NK-92 (cell line): Measurements from ENCODE around the gene EVA1B.

Experiments used
- DNase-seq: peaks from one replicate; lab custom pipeline; 2025; ENCODE audit not compliant: unreplicated experiment; lab: John Stamatoyannopoulos, UW

Gene EVA1B, protein sequence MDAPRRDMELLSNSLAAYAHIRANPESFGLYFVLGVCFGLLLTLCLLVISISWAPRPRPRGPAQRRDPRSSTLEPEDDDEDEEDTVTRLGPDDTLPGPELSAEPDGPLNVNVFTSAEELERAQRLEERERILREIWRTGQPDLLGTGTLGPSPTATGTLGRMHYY

DNA sequence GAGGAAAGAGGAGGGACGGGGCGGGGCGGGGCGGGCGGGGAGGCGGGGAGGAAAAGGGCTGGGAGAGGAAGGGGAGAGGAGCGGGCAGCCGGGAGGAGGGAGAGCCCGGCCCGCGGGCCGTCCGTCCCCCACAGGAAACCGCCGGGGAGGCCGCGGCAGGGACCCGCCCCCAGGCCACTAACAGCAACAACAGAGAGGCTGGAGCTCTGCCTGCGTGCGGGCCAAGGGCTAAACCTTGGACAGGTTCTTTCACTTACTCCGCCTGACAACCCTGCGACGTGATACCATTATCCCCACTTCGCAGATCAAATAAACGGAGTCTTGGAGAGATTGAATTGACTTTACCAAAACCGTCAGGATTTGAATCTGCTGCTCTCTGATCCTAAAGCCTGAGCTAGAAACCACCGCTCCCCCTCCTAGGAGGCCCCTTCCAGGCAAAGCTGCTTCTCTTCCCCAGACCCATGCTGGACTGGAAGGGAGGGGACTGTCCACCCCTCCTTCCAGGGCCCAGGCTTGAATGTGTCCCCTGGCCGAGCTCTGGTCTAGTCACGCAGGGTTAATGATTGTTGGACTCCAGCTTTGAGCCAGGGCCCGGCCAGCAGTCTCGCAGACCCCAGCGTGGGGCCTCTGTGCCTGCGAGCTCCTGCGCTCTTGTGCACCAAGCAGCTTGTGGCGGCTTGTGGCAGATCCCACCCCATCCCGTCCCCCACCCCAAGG is at the start of gene EVA1B:
TSS of gene EVA1B (minus strand) at position 10 of the 717 bp plus-strand sequence. CDS start 608 bp downstream, outside the sequence.
- no peak for DNase-seq

DNA sequence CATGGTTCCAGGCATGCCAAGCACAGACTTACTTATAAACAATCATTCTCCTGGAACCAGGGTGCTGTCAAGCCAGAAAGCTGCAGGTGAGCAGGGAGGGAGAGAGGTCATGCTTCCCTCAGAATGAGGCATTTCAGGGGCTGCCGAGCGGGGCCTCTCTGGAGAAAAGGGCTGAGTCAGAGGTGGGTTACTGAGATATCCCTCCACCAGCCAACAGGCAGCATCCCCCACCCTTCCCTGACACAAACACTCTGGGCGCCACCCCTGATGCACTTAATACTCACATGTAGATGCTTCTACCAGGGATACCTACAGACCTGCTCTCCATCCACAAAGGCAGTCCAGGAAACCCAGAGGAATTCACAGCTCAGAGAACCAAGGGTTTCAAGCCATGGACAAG is 49.2 kb upstream of the EVA1B start:
- no peak for DNase-seq

DNA sequence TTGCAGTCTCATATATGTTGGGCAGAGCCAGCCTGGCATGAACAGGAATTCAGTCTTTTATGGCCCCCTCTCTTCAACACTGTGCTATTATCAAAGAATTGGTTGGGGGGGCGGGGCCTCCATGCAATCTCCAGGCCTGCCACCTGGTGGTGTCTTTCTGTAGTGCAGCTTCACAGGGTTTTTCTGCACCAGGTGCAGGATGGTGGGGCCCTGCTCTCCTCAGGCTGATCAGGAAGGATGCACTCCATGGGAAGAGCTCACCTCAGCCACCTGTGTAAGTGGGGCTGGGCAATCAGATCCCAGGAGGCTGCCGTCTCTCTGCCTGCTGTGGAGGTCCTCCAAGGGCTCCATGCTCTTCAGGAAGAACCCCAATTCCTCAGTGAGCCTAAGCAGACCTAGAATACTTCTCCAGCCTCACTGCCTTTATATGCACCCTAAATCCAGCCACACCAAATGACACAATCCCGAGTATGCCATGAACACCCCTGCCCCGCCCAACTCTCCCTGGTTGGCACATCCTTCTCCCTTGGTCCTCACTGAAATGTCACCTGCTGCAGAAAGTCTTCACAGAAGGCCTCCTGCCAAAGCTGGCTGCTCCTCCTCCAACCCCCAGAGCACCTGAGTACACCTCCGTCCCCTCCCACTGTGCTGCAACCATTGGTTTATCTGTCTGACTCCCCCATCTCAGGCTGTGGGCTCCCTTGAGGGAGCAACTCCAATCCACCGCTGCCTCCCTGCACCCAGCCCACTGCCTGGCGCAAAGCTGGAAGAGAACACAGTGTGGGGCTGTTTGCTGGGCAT is 45.8 kb upstream of the EVA1B start:
- DNase-seq = no peak

DNA sequence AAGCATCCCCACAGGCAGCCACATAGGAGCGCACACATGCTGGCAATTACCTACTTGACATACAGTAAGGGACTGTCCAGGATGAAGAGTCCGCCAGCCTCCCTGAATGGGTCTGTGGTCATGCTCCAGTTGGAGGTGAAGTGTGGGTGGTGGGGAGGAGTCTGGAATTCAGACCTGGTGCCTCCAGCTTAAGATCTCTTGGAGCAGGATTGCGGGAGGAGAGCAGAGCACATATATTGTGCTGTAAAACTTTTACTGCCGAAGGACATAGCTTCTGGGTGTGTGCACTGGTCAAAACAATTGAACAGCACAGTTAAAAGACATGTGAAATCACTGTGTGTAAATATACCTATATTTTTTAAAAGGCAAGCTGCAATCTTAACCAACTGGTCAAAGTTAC is 44.4 kb upstream of the EVA1B start:
- no peak for DNase-seq

DNA sequence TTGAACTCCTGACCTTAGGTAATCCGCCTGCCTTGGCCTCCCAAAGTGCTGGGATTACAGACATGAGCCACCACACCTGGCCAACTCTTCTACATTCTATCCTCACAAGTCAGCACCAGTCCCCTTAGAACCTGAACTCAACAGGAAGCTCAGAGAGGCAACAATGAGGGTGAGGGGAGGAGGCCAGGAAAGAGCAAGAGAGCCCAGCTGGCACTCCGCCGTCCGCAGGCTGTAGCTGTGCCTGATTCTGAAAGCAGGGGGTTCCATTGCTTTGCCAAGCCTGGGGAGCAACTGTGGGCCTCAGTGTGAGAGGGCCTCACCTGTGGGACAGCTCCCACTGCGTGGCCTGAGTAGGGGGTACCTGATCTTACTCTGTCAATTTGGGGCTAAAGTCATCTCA is 43.6 kb upstream of the EVA1B start:
- DNase-seq = no peak

DNA sequence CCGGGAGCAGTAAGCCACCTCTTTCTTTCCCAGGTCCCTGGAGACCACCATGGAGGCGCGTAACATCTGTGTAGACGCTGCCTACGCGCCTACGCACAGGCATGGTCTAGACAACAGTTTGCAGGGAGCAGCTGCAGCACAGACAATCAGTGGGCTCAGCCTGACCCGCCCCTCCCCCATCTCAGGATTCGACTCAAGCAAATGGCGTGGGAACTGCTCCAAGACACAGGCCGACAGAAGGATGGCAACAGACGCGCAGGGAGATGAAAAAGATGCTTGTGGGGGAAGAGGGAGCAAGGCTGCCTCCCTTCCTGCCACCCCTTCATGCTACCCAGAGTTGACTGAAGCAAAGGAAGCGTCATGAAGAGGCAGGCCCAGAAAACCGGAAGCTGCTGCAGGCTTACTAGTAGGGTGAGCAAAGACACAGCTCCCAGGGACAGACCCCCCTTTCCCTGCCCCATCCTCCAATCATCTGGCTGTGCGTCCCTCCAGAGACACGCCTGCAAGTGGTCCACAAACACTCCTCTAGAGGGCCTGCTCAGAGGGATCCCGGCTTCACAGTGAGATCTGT is 42.7 kb upstream of the EVA1B start:
- no peak for DNase-seq

DNA sequence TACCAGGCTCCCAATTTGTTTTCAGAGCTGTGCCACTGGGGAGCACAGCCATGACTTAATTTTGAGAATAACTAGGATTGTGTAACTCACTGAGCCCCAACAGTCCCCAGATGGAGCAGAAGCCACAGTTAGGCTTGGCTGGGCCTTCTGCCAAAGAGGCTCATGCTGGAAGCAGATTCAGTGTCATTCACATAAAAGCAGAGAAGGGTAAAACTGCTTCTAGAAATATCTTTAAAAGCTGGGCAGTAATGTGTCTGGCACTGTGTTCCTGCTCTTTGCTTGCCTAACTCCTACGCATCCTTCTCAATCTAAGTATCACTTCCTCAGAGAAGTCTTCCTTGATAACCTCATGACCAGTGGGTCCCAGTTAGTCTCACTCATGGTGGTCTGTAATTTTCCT is 41.9 kb upstream of the EVA1B start:
- no peak for DNase-seq

DNA sequence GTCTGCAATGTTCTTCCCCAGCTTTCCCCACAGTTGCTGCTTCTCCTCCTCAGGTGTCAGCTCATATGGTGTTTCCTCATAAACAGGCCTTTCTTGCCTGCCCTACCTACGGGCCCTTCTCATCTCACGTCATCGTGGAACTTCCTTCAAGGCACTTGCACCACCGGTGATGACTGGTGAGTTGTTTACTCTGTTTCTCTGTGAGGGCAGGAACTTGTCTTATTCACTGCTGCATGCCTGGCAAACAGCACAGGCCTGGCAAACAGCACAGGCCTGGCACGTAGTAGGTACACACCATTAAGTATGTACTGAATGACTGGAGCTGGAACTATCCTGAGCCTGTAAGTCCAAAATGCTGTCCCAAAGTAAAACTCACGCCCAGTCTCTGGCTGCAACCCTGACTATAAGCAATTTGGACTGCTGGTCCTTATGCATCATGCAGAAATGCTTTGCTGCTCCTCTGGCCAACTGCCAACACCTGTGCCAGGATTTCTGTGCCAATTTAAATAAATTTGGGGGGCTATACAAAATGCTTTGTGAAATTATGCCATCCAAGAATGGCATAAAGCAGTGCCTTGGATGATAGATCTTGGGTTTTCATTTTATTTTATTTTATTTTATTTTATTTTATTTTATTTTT is 36.6 kb upstream of the EVA1B start:
- no peak for DNase-seq

DNA sequence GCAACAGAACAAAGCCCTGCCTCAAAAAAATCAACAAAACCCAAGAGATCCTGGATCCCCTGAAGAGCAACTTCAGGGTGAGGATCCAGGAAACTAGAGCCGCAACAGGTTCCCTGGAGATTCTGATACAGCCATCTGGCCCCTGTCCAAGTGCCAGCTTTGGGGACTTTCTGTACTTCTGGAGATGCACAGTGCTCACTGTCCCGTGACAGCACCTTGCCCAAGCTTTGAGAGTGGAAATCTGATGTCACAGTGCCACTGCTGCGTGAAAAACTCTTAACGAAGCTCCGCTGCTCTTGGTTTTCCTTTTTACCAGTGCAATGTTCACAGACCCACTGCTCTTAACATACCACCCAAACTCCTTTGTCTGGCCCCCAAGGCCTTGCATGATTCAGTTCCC is 35.9 kb upstream of the EVA1B start:
- no peak for DNase-seq

DNA sequence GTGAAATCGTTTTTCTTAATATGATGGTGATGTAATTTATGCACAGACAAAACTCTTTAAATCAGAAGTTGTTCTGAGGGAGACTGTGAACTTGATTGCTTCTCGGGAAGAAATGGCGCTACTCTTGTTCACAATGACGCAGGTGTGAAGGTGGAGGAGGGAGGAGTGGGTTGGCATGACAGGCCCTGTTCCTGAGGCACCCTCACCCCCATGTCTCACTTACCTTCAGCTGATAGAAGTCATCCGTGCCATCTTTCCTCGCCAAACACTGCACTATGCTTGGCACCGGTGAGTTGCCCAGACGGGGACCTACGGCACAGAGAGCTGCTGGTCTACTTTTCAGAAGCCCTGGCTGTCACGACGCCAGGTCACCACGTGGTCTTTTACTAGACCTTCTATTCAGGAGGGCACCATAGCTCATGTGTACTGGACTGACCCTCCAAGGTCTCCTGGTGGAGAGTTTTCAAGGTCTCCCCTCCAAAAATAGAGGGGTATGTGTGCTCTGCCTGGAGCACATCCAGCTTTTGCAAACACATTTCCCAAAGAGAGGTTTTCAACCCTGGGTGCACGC is 35.2 kb upstream of the EVA1B start:
- no peak for DNase-seq

DNA sequence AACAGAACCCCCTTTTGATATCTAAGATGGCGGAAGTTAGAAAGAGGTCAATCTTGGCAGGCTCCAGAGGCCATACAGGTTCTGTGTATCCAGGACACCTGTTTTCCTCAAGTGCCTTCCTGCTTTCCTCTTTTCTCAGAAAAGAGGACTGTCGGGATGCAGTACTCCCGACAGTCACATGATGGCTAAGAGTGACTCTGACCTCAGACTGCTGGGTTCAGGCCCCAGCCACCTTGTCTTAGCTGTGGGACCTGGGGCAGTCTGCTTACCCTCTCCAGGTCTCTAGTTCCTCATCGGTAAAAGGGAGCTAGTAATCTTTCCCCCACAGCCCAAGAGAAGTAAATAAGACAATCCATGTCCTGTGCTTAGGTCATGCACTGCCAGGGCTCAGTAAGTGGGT is 32.4 kb upstream of the EVA1B start:
- DNase-seq = no peak

DNA sequence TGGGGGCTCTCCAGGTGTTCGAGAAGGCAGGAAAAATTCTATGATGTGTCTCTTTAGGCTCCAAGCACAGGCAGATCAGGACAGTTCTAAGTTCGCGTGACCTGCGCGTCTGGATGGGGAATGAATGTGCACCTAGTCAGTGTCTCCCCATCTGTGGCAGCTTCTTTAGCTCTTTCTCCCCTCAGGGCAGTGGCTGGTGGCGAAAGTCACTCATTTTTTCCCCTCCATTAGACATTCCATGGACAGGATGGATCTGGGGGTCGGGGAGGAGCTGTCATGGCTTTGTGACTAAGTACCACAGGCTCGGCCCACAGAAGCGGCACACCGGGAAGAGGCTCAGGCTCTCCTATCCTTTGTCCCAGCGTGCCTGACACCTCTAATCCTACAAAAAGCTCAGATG is 31.0 kb upstream of the EVA1B start:
- DNase-seq = no peak

DNA sequence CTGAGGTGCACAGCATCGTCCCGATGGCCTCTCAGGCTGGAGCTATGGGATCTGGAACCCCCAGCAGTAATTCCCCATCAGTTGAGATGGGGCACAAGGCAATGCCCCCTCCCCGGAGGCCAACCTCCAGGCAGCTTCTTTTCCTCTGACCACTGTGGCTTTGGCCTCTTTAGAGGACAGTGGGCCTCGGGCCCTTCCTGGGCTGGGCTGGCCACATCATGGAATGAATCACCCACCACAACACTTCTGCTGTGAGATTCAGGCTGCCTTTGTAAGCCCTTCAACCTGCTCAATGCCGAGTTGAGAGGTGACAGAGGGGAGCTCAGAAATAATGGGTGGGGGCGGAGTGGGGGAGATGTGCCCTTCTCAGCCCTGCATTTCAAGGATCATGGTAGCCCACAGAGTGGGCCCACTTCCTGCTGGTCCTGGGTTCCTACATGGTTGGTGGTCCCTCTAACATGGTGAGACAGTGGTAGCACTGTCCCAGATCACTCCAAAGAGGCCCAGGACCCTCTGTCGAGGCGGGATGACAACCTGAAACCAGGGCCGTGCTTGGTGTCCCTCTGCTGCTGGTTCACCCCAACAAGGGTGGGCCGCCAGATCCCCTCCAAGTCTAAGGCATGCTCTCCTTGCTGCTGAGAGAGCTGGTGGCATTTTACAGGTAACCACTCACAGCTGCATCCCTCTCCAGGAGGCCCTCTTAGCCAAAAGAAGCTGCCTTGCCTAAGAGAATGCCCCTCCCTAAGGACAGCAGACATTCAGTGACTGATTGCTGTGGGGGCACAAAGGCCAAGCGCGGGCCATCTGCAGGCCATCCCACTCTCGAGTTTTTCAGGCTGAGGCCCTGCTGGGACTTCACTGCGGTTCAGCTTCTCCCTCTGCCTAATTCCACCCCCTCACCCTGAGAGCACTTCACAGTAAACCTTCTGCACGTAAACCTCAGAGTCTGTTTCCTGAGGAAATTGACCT is 29.7 kb upstream of the EVA1B start:
- DNase-seq = no peak

DNA sequence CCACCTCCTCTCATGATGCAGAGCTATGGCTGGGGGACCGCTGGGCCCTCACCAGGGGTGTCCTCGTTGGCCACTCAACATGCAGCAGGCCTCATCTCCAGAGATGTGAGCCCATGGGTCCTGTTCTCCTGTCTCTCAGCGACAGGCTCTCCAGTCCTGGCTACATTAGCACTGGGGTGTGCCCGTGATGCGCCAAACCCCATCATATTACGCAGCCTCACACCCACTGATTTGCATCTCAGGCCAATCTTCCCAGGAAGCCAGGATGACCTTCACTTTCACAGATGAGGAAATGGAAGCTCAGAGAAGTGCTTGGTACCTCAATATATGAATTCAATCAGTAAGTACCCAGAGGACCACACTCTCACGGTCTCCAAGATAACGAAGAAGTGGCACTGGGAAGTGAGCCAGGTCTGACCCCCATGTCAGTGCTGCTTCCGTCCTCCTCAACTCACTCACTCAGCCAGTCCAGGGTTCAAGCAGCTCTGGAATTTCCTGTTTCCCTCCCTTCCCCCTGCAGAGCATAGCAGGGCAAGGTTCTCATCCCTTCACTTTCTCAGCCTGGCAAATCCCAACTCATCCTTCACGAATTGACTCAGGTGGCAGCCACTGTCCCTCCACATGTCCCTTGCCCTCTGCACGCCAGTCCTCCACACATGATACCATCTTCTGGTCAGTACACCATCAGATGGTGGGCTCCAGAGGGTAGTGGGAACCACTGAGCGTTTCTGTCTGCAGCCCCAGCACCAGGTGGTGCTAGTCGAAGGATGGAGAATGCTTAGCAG is 28.9 kb upstream of the EVA1B start:
- no peak for DNase-seq

DNA sequence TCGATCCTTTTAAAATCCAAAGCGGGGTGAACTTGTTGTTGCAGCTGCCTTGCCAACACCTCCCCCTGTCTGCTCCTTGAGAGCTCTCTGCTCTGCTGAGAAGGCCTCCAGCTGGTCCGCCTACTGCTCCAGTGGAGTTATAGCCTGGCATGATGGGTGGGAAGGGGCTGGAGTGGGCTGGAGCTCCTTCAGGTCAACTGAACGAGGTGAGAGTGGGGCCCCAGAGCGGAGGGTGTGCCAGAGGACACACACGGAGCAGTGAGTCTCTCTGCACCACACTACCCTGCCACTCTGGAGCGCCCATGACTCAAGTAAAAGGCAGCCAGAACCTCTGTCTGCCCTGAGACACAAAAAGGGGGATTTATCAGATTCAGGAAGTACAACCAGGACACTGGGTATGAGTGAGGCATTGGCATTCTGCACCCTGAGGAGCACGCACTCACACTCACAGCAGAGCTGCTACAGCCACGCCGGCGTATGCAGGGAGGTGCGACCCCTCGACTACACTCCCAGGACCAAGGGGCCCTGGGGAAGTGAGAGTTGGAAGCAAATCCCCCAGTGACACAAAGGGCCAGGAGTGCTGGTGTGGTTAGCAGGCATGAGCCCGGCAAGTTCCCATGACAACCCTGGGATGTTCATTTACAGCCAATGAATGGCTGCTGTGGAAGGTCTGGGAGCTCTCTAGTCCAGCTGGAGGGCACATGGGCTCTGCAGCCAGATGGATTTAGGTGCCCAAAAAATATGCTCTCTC is 28.0 kb upstream of the EVA1B start:
- no peak for DNase-seq

DNA sequence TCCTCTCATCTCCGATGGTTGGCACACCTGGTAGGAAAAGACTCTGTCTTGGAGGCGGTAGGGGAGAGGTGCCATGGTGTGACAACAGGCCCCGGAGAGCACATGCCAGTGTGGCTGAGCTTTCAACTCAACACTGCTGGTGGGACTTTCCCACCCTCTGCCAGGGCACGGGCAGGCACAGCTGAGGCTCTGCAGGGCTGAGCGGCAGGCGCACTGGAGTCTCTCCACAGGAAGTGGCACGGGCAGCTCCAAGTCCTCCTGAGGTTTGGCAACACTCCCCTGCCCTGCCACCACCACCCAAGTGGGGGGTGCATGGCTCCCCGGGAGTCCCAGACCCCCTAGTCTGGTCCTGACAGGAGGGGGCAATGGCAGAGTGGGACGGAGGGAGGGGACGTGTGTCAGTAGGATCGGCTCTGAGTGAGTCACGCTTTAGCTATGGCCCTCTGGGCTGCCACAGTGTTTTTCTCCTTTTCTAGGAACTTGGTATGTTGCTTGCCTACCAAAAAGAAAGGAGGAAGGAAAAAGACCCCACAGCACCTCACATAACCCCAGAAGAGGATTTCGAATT is 27.3 kb upstream of the EVA1B start:
- no peak for DNase-seq

DNA sequence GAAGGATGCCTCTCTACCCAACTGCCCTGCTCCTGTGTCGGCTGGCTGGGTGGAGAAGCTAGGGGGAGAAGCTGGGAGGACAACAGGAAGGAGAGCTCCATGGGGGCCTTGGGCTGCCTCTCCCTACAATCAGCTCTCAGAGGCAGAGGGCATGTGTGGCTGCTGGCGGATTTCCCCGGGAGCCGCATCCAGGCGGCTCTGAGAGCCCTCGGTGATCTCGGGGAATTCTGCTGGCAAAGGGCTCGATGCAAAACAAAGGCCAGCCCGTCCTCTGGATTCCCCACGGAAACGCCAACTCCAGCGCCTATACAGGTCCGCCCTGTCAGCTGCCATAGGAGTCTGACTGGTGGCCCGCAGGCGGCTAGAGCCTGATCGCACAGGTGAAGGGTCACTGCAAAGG is 26.4 kb upstream of the EVA1B start:
- no peak for DNase-seq

DNA sequence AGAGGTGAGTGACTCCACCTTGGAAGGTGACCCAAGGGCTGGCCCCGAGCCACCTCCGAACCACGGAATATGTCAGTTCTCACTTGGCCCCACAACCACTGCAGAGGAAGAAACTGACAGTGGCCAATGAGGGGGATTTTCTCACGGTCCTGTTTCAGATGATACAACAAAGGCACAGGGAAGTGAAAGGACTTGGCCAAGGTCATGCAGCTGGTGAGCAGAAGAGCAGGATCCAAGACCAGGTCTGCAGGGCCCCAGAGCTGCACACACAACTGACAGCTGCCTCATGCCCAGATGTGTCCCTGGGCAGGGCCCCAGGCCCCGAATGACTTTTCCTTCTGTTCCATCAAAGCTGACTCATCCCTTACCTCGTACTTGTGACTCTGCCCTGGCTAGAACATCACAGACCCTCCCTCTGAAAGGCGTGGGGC is 25.8 kb upstream of the EVA1B start:
- DNase-seq = no peak
